H9 (cell line): ENCODE measurements around the gene MAP4K1. TPM values are rescaled to one million over a fixed set of nuclear protein-coding genes. Genes with fewer than 3 reads are reported as not detected.

Source experiments
- DNase-seq: peaks from one replicate; pipeline ENCODE4 v3.0.0-alpha.2; 2017
- H2AFZ ChIP-seq: one replicate; pipeline ENCODE4 v1.6.1; 2013; ENCODE audit warnings: mild to moderate bottlenecking, low read length, control low read depth, moderate library complexity
- H2AK5ac ChIP-seq: 2 replicates; pipeline ENCODE4 v1.6.1; 2013; ENCODE audit warnings: low read length, control low read depth, mixed read lengths; ENCODE audit not compliant: insufficient read length
- H2BK120ac ChIP-seq: one replicate; pipeline ENCODE4 v1.6.1; 2013; ENCODE audit warnings: low read depth, mild to moderate bottlenecking, low read length, control low read depth, inconsistent platforms; ENCODE audit not compliant: poor library complexity, severe bottlenecking
- H2BK12ac ChIP-seq: 2 replicates; pipeline ENCODE4 v1.6.1; 2013; ENCODE audit warnings: low read length, control low read depth, mixed read lengths, low read depth; ENCODE audit not compliant: insufficient read length
- H2BK15ac ChIP-seq: 2 replicates; pipeline ENCODE4 v1.6.1; 2013; ENCODE audit warnings: low read depth, low read length, control low read depth
- H2BK20ac ChIP-seq: one replicate; pipeline ENCODE4 v1.6.1; 2013; ENCODE audit warnings: low read depth, mild to moderate bottlenecking, low read length, control low read depth, inconsistent platforms; ENCODE audit not compliant: poor library complexity, severe bottlenecking
- H2BK5ac ChIP-seq: 2 replicates; pipeline ENCODE4 v1.6.1; 2013; ENCODE audit warnings: low read length, control low read depth, mixed read lengths; ENCODE audit not compliant: insufficient read length
- H3K14ac ChIP-seq: 2 replicates; pipeline ENCODE4 v1.6.1; 2013; ENCODE audit warnings: low read length, control low read depth; ENCODE audit not compliant: insufficient read depth
- H3K18ac ChIP-seq: 2 replicates; pipeline ENCODE4 v1.6.1; 2013; ENCODE audit warnings: low read depth, mild to moderate bottlenecking, mixed read lengths, low read length, control low read depth; ENCODE audit not compliant: insufficient read length
- H3K23ac ChIP-seq: 2 replicates; pipeline ENCODE4 v1.6.1; 2013; ENCODE audit warnings: low read length, control low read depth, mixed read lengths, low read depth; ENCODE audit not compliant: insufficient read length
- H3K23me2 ChIP-seq: 2 replicates; pipeline ENCODE4 v1.6.1; 2013; ENCODE audit warnings: low read depth, mild to moderate bottlenecking, mixed read lengths, low read length, control low read depth; ENCODE audit not compliant: insufficient read length, poor library complexity, severe bottlenecking
- H3K27ac ChIP-seq: 2 replicates; pipeline ENCODE4 v1.5.1; 2013; ENCODE audit warnings: low read length, control low read depth, mixed read lengths, low read depth; ENCODE audit not compliant: insufficient read length
- H3K27me3 ChIP-seq: 2 replicates; pipeline ENCODE4 v1.6.1; 2013; ENCODE audit warnings: low read length, control low read depth, inconsistent platforms; ENCODE audit not compliant: insufficient read depth
- H3K4ac ChIP-seq: 2 replicates; pipeline ENCODE4 v1.6.1; 2013; ENCODE audit warnings: low read depth, mild to moderate bottlenecking, control low read depth, inconsistent platforms, low read length, moderate library complexity
- H3K4me1 ChIP-seq: 2 replicates; pipeline ENCODE4 v1.6.1; 2013; ENCODE audit warnings: low read length, control low read depth, inconsistent platforms; ENCODE audit not compliant: insufficient read depth
- H3K4me2 ChIP-seq: 2 replicates; pipeline ENCODE4 v1.6.1; 2013; ENCODE audit warnings: low read length, control low read depth, mixed read lengths; ENCODE audit not compliant: insufficient read length, insufficient read depth
- H3K56ac ChIP-seq: 2 replicates; pipeline ENCODE4 v1.6.1; 2013; ENCODE audit warnings: low read depth, mild to moderate bottlenecking, mixed read lengths, low read length, control low read depth; ENCODE audit not compliant: insufficient read length
- H3K79me1 ChIP-seq: 2 replicates; pipeline ENCODE4 v1.6.1; 2013; ENCODE audit warnings: low read depth, mild to moderate bottlenecking, moderate library complexity, low read length, control low read depth, inconsistent platforms; ENCODE audit not compliant: insufficient read depth, poor library complexity, severe bottlenecking
- H3K79me2 ChIP-seq: 2 replicates; pipeline ENCODE4 v1.6.1; 2013; ENCODE audit warnings: low read length, control low read depth, inconsistent platforms; ENCODE audit not compliant: insufficient read depth
- H3K9ac ChIP-seq: 2 replicates; pipeline ENCODE4 v1.6.1; 2013; ENCODE audit warnings: low read length, control low read depth, mixed read lengths; ENCODE audit not compliant: insufficient read length; ENCODE audit errors: extremely low read depth
- H3K9me3 ChIP-seq: one replicate; pipeline ENCODE4 v1.6.1; 2013; ENCODE audit warnings: low read depth, low read length, inconsistent platforms; ENCODE audit not compliant: control insufficient read depth
- H3T11ph ChIP-seq: one replicate; pipeline ENCODE4 v1.6.1; 2013; ENCODE audit warnings: mild to moderate bottlenecking, low read length, control low read depth, inconsistent platforms
- H4K20me1 ChIP-seq: one replicate; pipeline ENCODE4 v1.6.1; 2013; ENCODE audit not compliant: control insufficient read depth, insufficient read length, insufficient read depth
- H4K5ac ChIP-seq: 2 replicates; pipeline ENCODE4 v1.6.1; 2013; ENCODE audit warnings: low read depth, mild to moderate bottlenecking, mixed read lengths, low read length, control low read depth; ENCODE audit not compliant: insufficient read length
- H4K8ac ChIP-seq: replicated peaks from 2 replicates; pipeline ENCODE4 v1.6.1; 2013; ENCODE audit warnings: low read length, control low read depth, mixed read lengths, low read depth; ENCODE audit not compliant: insufficient read length
- H4K91ac ChIP-seq: 2 replicates; pipeline ENCODE4 v1.6.1; 2013; ENCODE audit warnings: low read depth, mild to moderate bottlenecking, moderate library complexity, mixed read lengths, low read length, control low read depth; ENCODE audit not compliant: insufficient read length
- H3K27ac Mint-ChIP-seq, 3 experiments: 2 replicates in 2 of 3; 3 replicates in 1 of 3; pipeline ENCODE4 v1.8.0; 2020 to 2021; ENCODE audit warnings: mixed read lengths in 3 of 3, mild to moderate bottlenecking in 1 of 3, moderate library complexity in 1 of 3
- H3K27me3 Mint-ChIP-seq: 2 replicates; pipeline ENCODE4 v1.8.0; 2021; ENCODE audit warnings: low read depth, mild to moderate bottlenecking, moderate library complexity, mixed read lengths
- H3K36me3 Mint-ChIP-seq, 3 experiments: 2 replicates in 2 of 3; 3 replicates in 1 of 3; pipeline ENCODE4 v1.8.0; 2020 to 2021; ENCODE audit warnings: low read depth in 3 of 3, mixed read lengths in 3 of 3; ENCODE audit not compliant: insufficient read depth in 1 of 3
- H3K4me1 Mint-ChIP-seq, 2 experiments: 2 replicates each; pipeline ENCODE4 v1.8.0; 2020; ENCODE audit warnings: mixed read lengths in 2 of 2
- H3K4me3 Mint-ChIP-seq, 2 experiments: 2 replicates in 1 of 2; 3 replicates in 1 of 2; pipeline ENCODE4 v1.8.0; 2020 to 2021; ENCODE audit warnings: mild to moderate bottlenecking in 2 of 2, mixed read lengths in 2 of 2, moderate library complexity in 1 of 2
- H3K9me3 Mint-ChIP-seq, 2 experiments: 2 replicates in 1 of 2; 3 replicates in 1 of 2; pipeline ENCODE4 v1.8.0; 2020; ENCODE audit warnings: mild to moderate bottlenecking in 2 of 2, mixed read lengths in 2 of 2, moderate library complexity in 1 of 2
- WGBS: extraction: QIAGEN DNeasy Blood & Tissue Kit; methylation state at CpG from one replicate; pipeline ENCODE4 v1.1.7; 2013; ENCODE audit warnings: missing lambda C conversion rate, low lambda C conversion rate, mixed read lengths; ENCODE audit not compliant: insufficient read length; ENCODE audit errors: extremely low coverage; 5-methylcytosine and 5-hydroxymethylcytosine counted together
- total RNA-seq: library from RNA; stranded (reverse); gene quantifications from 2 replicates; pipeline ENCODE4 v1.2.1, GENCODE V29; 2021
- TF ChIP-seq, protein P1 (sequence below): fragments of 200-600 bp; sonication (generic); conservative IDR thresholded peaks from 3 replicates; pipeline ENCODE4 v1.8.0; 2021; ENCODE audit warnings: antibody characterized with exemption, mild to moderate bottlenecking

The MAP4K1 gene
- total RNA-seq, 1 experiment from 2014 or later = 31.1 TPM

DNA sequence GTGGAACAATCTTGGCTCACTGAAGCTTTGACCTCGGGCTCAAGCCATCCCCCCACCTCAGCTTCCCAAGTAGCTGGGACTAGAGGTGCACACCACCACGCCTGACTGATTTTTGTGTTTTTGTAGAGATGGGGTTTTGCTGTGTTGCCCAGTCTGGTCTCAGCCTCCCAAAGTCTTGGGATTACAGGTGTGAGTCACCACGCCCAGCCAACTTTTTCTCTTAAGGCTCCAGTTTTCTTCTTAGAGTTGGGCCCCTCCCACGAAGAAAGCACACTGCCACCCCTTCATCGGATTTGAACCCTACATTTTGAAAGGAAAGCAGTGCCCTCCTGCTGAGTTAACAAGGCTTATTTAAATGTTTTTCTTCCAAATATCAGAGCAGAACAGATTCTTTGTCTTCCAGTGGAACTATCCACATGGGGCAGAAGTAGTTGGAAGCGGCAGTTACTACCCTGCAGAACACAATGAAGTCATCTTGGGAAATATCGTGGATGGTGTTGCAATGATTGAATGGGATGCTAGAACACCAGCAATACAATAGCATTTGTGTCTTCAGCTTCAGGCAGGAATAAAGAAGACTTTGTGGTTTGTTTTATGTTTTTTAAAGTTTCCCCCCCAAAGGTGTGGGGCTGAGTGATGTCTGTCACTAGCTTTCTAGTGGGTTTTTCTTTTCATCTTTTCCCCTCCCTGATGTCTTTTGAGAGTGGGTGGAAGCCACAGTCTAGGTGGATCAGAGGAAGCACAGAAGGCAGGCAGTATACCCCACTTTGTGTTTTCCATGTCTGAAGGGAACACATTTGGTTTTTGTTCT, 38.6 kb upstream of the MAP4K1 start:
- Histone ChIP-seq H3K4me1 (peaks cover 30% of the 10 kb centered on the region), H3T11ph (no peak overlapping the region), H3K79me2 (peaks cover 74% of the 10 kb centered on the region), H3K27ac (no peak overlapping the region), H4K20me1 (no peaks in the 10 kb centered on the region), H2AFZ (no peak overlapping the region), H3K18ac (no peak overlapping the region), H4K5ac (no peak overlapping the region), H3K79me1 (peaks cover 4% of the 10 kb centered on the region), H3K9ac (no peak overlapping the region), H4K91ac (no peak overlapping the region), H3K23ac (no peak overlapping the region), H2BK120ac (no peak overlapping the region), H2BK15ac (no peak overlapping the region), H3K4me2 (no peak overlapping the region), H3K4ac (no peak overlapping the region), H2BK12ac (no peak overlapping the region), H2BK20ac (no peak overlapping the region), H3K23me2 (peaks cover 3% of the 10 kb centered on the region), H3K14ac (no peak overlapping the region), H3K9me3 (no peaks in the 10 kb centered on the region), H3K27me3 (no peaks in the 10 kb centered on the region), H2AK5ac (no peak overlapping the region), H3K56ac (no peak overlapping the region), H4K8ac (no peak overlapping the region), H2BK5ac (no peak overlapping the region)
- Mint-ChIP-seq H3K27ac (peak overlapping the region; percentile 70 to 91 (median 91)), H3K36me3 (peaks cover 18 to 32% (median 30%) of the 10 kb centered on the region in 3 experiments; a peak in 6 of 7 replicates), H3K27me3 (no peaks in the 10 kb centered on the region), H3K4me3 (peak overlapping the region in 1 of 2 experiments; percentile 12; a peak in 2 of 5 replicates), H3K4me1 (peaks cover 79% of the 10 kb centered on the region in 2 experiments), H3K9me3 (peaks cover 0 to 2% of the 10 kb centered on the region in 2 experiments; a peak in 1 of 5 replicates)
- DNase-seq = no peak
- TF ChIP-seq, protein P1, sequence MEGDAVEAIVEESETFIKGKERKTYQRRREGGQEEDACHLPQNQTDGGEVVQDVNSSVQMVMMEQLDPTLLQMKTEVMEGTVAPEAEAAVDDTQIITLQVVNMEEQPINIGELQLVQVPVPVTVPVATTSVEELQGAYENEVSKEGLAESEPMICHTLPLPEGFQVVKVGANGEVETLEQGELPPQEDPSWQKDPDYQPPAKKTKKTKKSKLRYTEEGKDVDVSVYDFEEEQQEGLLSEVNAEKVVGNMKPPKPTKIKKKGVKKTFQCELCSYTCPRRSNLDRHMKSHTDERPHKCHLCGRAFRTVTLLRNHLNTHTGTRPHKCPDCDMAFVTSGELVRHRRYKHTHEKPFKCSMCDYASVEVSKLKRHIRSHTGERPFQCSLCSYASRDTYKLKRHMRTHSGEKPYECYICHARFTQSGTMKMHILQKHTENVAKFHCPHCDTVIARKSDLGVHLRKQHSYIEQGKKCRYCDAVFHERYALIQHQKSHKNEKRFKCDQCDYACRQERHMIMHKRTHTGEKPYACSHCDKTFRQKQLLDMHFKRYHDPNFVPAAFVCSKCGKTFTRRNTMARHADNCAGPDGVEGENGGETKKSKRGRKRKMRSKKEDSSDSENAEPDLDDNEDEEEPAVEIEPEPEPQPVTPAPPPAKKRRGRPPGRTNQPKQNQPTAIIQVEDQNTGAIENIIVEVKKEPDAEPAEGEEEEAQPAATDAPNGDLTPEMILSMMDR = no peak
- no CpG with 5 or more reads among the region's 7 CpGs for WGBS
